HG02642 (cell line): Measurements from ENCODE around the gene MED23.

ENCODE experiments used
- ATAC-seq: cut with Tn5 transposase; IDR thresholded peaks from one replicate; pipeline ENCODE4 v1.9.1; 2021; ENCODE audit warnings: mild to moderate bottlenecking; ENCODE audit not compliant: unreplicated experiment, poor library complexity

MED23 gene

GRCh38 chr6:131523988-131524673, 103.9 kb downstream of the MED23 start:
- ATAC-seq, result no peak
